ENCODE data around the gene CISD2. TPM values are rescaled to one million over a fixed set of nuclear protein-coding genes. Genes with fewer than 3 reads are reported as not detected.
"Not testable (repeated sequence)": the region's sequence is repeated elsewhere in the genome, so short reads cannot be mapped to it uniquely, and the experiment has no call there.

The CISD2 gene
- total and polyA plus RNA-seq, 2 donors from 2014 or later: 25.6 to 46.3 TPM

GRCh38 chr4:102897610-102898009 is 28.8 kb downstream of the CISD2 start:
- DNase-seq; H3K4me1 ChIP-seq (ENCODE audit: control insufficient read depth in 2 of 3, insufficient read depth in 2 of 3, low read depth in 1 of 3, low read length in 3 of 3); H3K27me3 ChIP-seq (ENCODE audit: control insufficient read depth, insufficient read depth, low read length); FAIRE-seq; H3K36me3 ChIP-seq (ENCODE audit: control insufficient read depth in 2 of 3, insufficient read depth in 3 of 3, low read length in 3 of 3); H3K9ac ChIP-seq (ENCODE audit: low read length in 3 of 3); H3K4me3 ChIP-seq (ENCODE audit: low read length in 3 of 3); H3K27ac ChIP-seq (ENCODE audit: low read depth in 2 of 2, low read length in 2 of 2); H3K9me3 ChIP-seq (ENCODE audit: control insufficient read depth in 2 of 3, insufficient read depth in 1 of 3, low read length in 3 of 3); intact Hi-C loops (cut with DNase I): not testable (repeated sequence)

DNA sequence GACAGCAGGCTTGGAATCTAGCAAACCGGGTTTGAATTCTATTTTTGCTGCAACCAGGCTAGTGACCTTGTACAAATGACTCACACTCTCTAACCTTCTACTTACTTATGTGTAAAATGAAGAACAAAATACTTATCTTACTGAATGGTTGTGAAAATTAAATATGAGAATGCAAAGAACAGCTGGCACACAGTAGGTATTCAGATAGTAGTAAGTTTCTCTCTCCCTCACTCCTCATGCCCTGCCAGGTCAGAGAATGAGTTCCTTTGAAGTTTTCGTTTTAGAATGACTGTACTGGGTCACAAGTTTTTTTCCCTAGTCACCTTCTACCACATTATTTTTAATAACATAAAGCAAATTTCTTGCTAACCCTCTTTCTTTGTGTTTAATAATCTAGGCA is 33.0 kb downstream of the CISD2 start:
- FAIRE-seq (no peak), DNase-seq (no peak)
- H3K36me3 ChIP-seq (ENCODE audit: control insufficient read depth in 2 of 3, insufficient read depth in 3 of 3, low read length in 3 of 3): no peaks in the 10 kb centered on the region
- H3K4me3 ChIP-seq (ENCODE audit: low read length in 3 of 3): no peak overlapping the region
- no peaks in the 10 kb centered on the region for H3K9me3 ChIP-seq (ENCODE audit: control insufficient read depth in 2 of 3, insufficient read depth in 1 of 3, low read length in 3 of 3)
- no peaks in the 10 kb centered on the region for H3K4me1 ChIP-seq (ENCODE audit: control insufficient read depth in 2 of 3, insufficient read depth in 2 of 3, low read depth in 1 of 3, low read length in 3 of 3)
- intact Hi-C loops (cut with DNase I): no loop called here
- no peaks in the 10 kb centered on the region for H3K27me3 ChIP-seq (ENCODE audit: control insufficient read depth, insufficient read depth, low read length)
- no peak overlapping the region for H3K27ac ChIP-seq (ENCODE audit: low read depth in 2 of 2, low read length in 2 of 2)
- H3K9ac ChIP-seq (ENCODE audit: low read length in 3 of 3): no peak overlapping the region
- TF ChIP-seq, protein P1, sequence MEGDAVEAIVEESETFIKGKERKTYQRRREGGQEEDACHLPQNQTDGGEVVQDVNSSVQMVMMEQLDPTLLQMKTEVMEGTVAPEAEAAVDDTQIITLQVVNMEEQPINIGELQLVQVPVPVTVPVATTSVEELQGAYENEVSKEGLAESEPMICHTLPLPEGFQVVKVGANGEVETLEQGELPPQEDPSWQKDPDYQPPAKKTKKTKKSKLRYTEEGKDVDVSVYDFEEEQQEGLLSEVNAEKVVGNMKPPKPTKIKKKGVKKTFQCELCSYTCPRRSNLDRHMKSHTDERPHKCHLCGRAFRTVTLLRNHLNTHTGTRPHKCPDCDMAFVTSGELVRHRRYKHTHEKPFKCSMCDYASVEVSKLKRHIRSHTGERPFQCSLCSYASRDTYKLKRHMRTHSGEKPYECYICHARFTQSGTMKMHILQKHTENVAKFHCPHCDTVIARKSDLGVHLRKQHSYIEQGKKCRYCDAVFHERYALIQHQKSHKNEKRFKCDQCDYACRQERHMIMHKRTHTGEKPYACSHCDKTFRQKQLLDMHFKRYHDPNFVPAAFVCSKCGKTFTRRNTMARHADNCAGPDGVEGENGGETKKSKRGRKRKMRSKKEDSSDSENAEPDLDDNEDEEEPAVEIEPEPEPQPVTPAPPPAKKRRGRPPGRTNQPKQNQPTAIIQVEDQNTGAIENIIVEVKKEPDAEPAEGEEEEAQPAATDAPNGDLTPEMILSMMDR (IDR thresholded peaks at IDR 0.05; ENCODE audit: borderline replicate concordance, extremely low read depth, insufficient read depth): no peak

DNA sequence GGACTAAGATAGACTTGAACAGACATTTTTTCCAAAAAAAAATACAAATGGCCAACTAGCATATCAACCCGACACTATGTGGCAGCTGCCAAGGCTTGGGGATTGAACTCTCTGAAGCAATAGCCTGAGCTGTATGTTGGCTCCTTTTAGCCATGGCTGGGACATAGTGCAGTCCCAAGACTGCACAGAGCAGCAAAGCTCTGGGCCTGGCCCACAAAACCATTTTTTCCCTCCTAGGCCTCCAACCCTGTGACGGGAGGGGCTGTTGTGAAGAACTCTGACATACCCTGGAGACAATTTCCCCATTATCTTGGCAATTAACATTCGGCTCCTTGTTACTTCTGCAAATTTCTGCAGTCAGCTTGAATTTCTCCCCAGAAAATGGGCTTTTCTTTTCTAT is 50.1 kb downstream of the CISD2 start:
- H3K27me3 ChIP-seq (ENCODE audit: control insufficient read depth, insufficient read depth, low read length): no peaks in the 10 kb centered on the region
- H3K36me3 ChIP-seq (ENCODE audit: control insufficient read depth in 2 of 3, insufficient read depth in 3 of 3, low read length in 3 of 3): no peaks in the 10 kb centered on the region
- H3K4me1 ChIP-seq (ENCODE audit: control insufficient read depth in 2 of 3, insufficient read depth in 2 of 3, low read depth in 1 of 3, low read length in 3 of 3): no peaks in the 10 kb centered on the region
- peaks cover 0 to 7% (median 0%) of the 10 kb centered on the region in 3 donors for H3K9me3 ChIP-seq (ENCODE audit: control insufficient read depth in 2 of 3, insufficient read depth in 1 of 3, low read length in 3 of 3)
- FAIRE-seq: no peak
- no peak overlapping the region for H3K9ac ChIP-seq (ENCODE audit: low read length in 3 of 3)
- TF ChIP-seq, protein P1 (IDR thresholded peaks at IDR 0.05; ENCODE audit: borderline replicate concordance, extremely low read depth, insufficient read depth): no peak
- intact Hi-C loops (cut with DNase I): no loop called here
- no peak overlapping the region for H3K4me3 ChIP-seq (ENCODE audit: low read length in 3 of 3)
- no peak overlapping the region for H3K27ac ChIP-seq (ENCODE audit: low read depth in 2 of 2, low read length in 2 of 2)
- DNase-seq: no peak

DNA sequence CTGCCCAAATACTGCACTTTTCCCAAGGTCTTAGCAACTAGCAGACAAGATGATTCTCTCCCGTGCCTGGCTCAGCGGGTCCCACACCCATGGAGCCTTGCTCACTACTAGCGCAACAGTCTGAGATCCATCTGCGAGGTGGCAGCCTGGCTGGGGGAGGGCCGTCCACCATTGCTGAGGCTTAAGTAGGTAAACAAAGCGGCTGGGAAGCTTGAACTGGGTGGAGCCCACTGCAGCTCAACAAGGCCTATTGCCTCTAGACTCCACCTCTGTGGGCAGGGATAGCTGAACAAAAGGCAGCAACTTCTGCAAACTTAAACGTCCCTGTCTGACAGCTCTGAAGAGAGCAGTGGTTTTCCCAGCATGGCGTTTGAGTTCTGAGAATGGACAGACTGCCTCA is 50.9 kb downstream of the CISD2 start:
- H3K27me3 ChIP-seq (ENCODE audit: control insufficient read depth, insufficient read depth, low read length); H3K9ac ChIP-seq (ENCODE audit: low read length in 3 of 3); DNase-seq; H3K36me3 ChIP-seq (ENCODE audit: control insufficient read depth in 2 of 3, insufficient read depth in 3 of 3, low read length in 3 of 3); intact Hi-C loops (cut with DNase I); H3K4me3 ChIP-seq (ENCODE audit: low read length in 3 of 3); H3K4me1 ChIP-seq (ENCODE audit: control insufficient read depth in 2 of 3, insufficient read depth in 2 of 3, low read depth in 1 of 3, low read length in 3 of 3); H3K27ac ChIP-seq (ENCODE audit: low read depth in 2 of 2, low read length in 2 of 2); FAIRE-seq; H3K9me3 ChIP-seq (ENCODE audit: control insufficient read depth in 2 of 3, insufficient read depth in 1 of 3, low read length in 3 of 3): not testable (repeated sequence)

GRCh38 chr4:102935716-102936115 is 66.9 kb downstream of the CISD2 start:
- Histone ChIP-seq H3K27me3 (ENCODE audit: control insufficient read depth, insufficient read depth, low read length) (no peaks in the 10 kb centered on the region), H3K4me1 (ENCODE audit: control insufficient read depth in 2 of 3, insufficient read depth in 2 of 3, low read depth in 1 of 3, low read length in 3 of 3) (no peaks in the 10 kb centered on the region), H3K9ac (ENCODE audit: low read length in 3 of 3) (no peak overlapping the region), H3K27ac (ENCODE audit: low read depth in 2 of 2, low read length in 2 of 2) (no peak overlapping the region), H3K9me3 (ENCODE audit: control insufficient read depth in 2 of 3, insufficient read depth in 1 of 3, low read length in 3 of 3) (no peaks in the 10 kb centered on the region), H3K4me3 (ENCODE audit: low read length in 3 of 3) (no peak overlapping the region), H3K36me3 (ENCODE audit: control insufficient read depth in 2 of 3, insufficient read depth in 3 of 3, low read length in 3 of 3) (no peaks in the 10 kb centered on the region)
- intact Hi-C loops (cut with DNase I): no loop called here
- no peak for FAIRE-seq
- peak in 1 of 5 donors; percentile 32 for DNase-seq
- TF ChIP-seq, protein P1 (IDR thresholded peaks at IDR 0.05; ENCODE audit: borderline replicate concordance, extremely low read depth, insufficient read depth): no peak

DNA sequence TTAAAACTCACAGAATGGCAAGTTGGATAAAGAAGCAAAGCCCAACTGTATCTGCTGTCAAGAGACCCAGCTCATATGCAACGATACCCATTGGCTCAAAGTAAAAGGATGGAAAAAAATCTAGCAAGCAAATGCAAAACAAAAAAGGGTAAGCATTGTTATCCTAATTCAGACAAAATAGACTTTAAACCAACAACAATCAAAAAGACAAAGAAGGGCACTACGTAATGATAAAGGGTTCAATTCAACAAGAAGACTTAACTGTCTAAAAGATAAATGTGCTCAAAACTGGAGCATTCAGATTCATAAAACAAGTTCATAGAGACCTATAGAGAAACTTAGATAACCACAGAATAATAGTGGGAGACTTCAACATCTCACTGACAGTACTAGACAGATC is 69.3 kb downstream of the CISD2 start:
- H3K4me1 ChIP-seq (ENCODE audit: control insufficient read depth in 2 of 3, insufficient read depth in 2 of 3, low read depth in 1 of 3, low read length in 3 of 3); H3K9ac ChIP-seq (ENCODE audit: low read length in 3 of 3); H3K4me3 ChIP-seq (ENCODE audit: low read length in 3 of 3); FAIRE-seq; H3K36me3 ChIP-seq (ENCODE audit: control insufficient read depth in 2 of 3, insufficient read depth in 3 of 3, low read length in 3 of 3); DNase-seq; H3K9me3 ChIP-seq (ENCODE audit: control insufficient read depth in 2 of 3, insufficient read depth in 1 of 3, low read length in 3 of 3); intact Hi-C loops (cut with DNase I); H3K27ac ChIP-seq (ENCODE audit: low read depth in 2 of 2, low read length in 2 of 2); H3K27me3 ChIP-seq (ENCODE audit: control insufficient read depth, insufficient read depth, low read length): not testable (repeated sequence)
